SK-N-SH (cell line): ENCODE data around the gene ARHGAP42.

Experiments
- FOXJ3 ChIP-seq: sonication (generic); formaldehyde crosslinking; IDR thresholded peaks from 2 replicates; pipeline ENCODE4 v1.5.1; 2020; ENCODE audit warnings: mild to moderate bottlenecking, missing genetic modification reagents
- MXI1 ChIP-seq: IDR thresholded peaks from 2 replicates; pipeline ENCODE4 v1.6.1; 2012; ENCODE audit warnings: mild to moderate bottlenecking, low read depth, low read length, improper control_type of control experiment
- POLR2AphosphoS5 ChIP-seq: IDR thresholded peaks from 2 replicates; pipeline ENCODE4 v1.6.1; 2012; ENCODE audit warnings: low read depth, low read length
- TF ChIP-seq, protein P1 (sequence below): IDR thresholded peaks from 2 replicates; pipeline ENCODE4 v1.6.1; 2012; ENCODE audit warnings: mild to moderate bottlenecking, low read depth, low read length, moderate library complexity

DNA sequence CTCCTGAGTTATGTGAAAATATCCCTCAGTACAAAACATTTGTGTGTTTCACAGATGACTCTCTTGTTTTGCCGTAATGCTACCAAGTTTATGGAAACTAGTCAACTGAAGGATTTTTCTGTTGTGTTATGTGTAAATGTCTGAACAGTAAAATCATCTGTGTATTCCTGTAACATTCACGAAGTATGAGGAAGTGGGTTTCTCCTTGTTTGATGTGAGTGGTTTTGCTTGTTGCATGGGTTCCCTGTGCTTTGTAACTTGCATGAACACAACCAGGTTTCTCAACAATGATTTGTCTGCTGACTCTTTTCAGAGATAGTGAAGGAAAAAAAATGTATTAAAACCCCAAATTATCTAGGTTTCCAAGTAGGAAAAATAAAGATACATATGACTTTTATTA is 304.5 kb downstream of the ARHGAP42 start:
- TF ChIP-seq MXI1 (no peak), POLR2AphosphoS5 (no peak), FOXJ3 (CRISPR knock-in tag) (no peak)
- TF ChIP-seq, protein P1, sequence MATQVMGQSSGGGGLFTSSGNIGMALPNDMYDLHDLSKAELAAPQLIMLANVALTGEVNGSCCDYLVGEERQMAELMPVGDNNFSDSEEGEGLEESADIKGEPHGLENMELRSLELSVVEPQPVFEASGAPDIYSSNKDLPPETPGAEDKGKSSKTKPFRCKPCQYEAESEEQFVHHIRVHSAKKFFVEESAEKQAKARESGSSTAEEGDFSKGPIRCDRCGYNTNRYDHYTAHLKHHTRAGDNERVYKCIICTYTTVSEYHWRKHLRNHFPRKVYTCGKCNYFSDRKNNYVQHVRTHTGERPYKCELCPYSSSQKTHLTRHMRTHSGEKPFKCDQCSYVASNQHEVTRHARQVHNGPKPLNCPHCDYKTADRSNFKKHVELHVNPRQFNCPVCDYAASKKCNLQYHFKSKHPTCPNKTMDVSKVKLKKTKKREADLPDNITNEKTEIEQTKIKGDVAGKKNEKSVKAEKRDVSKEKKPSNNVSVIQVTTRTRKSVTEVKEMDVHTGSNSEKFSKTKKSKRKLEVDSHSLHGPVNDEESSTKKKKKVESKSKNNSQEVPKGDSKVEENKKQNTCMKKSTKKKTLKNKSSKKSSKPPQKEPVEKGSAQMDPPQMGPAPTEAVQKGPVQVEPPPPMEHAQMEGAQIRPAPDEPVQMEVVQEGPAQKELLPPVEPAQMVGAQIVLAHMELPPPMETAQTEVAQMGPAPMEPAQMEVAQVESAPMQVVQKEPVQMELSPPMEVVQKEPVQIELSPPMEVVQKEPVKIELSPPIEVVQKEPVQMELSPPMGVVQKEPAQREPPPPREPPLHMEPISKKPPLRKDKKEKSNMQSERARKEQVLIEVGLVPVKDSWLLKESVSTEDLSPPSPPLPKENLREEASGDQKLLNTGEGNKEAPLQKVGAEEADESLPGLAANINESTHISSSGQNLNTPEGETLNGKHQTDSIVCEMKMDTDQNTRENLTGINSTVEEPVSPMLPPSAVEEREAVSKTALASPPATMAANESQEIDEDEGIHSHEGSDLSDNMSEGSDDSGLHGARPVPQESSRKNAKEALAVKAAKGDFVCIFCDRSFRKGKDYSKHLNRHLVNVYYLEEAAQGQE: no peak
